ENCODE results near the gene LITAF.
A peak's percentile ranks its signal among the peaks of the same experiment; 100 is the strongest.

LITAF gene

GRCh38 chr16:11618107-11618717 lies 31.5 kb upstream of the LITAF start:
- no peak for ATAC-seq (ENCODE audit: insufficient read depth, low read depth)
- H3K79me2 ChIP-seq (ENCODE audit: insufficient read depth, low read length), result no peaks in the 10 kb centered on the region
- H3K9ac ChIP-seq (ENCODE audit: low read depth, low read length), result no peak overlapping the region
- no peak for DNase-seq
- H2AFZ ChIP-seq (ENCODE audit: low read depth, low read length), result no peak overlapping the region
- H3K27ac ChIP-seq (ENCODE audit: low read length), result peak overlapping the region; percentile 5; the same call in 1 of the 2 replicates
- no peaks in the 10 kb centered on the region for H3K36me3 ChIP-seq (ENCODE audit: insufficient read depth, low read length)
- no peak overlapping the region for H3K4me3 ChIP-seq (ENCODE audit: low read depth in 1 of 2, low read length in 2 of 2)
- TF ChIP-seq EZH2 (IDR thresholded peaks at IDR 0.05; ENCODE audit: borderline replicate concordance, low read depth, low read length, severe bottlenecking) (no peak), CTCF (IDR thresholded peaks at IDR 0.05; ENCODE audit: borderline replicate concordance, extremely low read depth, low read length, poor library complexity, severe bottlenecking) (no peak)
- peaks cover 36% of the 10 kb centered on the region for H3K4me1 ChIP-seq (ENCODE audit: insufficient read depth, low read length)
- no peak overlapping the region for H3K4me2 ChIP-seq (ENCODE audit: insufficient read depth, low read length)
- H3K9me3 ChIP-seq (ENCODE audit: insufficient read depth, low read length, severe bottlenecking), result peaks cover 3% of the 10 kb centered on the region
- no peaks in the 10 kb centered on the region for H3K27me3 ChIP-seq (ENCODE audit: insufficient read depth, low read length, poor library complexity)
- no peaks in the 10 kb centered on the region for H4K20me1 ChIP-seq (ENCODE audit: insufficient read depth, low read length)

GRCh38 chr16:11615748-11616447 lies 29.2 kb upstream of the LITAF start:
- H3K27ac ChIP-seq (ENCODE audit: low read length), result no peak overlapping the region
- H2AFZ ChIP-seq (ENCODE audit: low read depth, low read length), result no peak overlapping the region
- H3K4me2 ChIP-seq (ENCODE audit: insufficient read depth, low read length), result no peak overlapping the region
- H4K20me1 ChIP-seq (ENCODE audit: insufficient read depth, low read length), result no peaks in the 10 kb centered on the region
- H3K9ac ChIP-seq (ENCODE audit: low read depth, low read length), result no peak overlapping the region
- DNase-seq, result no peak
- TF ChIP-seq EZH2 (IDR thresholded peaks at IDR 0.05; ENCODE audit: borderline replicate concordance, low read depth, low read length, severe bottlenecking) (no peak), CTCF (IDR thresholded peaks at IDR 0.05; ENCODE audit: borderline replicate concordance, extremely low read depth, low read length, poor library complexity, severe bottlenecking) (no peak)
- no peaks in the 10 kb centered on the region for H3K27me3 ChIP-seq (ENCODE audit: insufficient read depth, low read length, poor library complexity)
- no peaks in the 10 kb centered on the region for H3K36me3 ChIP-seq (ENCODE audit: insufficient read depth, low read length)
- no peak overlapping the region for H3K4me3 ChIP-seq (ENCODE audit: low read depth in 1 of 2, low read length in 2 of 2)
- H3K9me3 ChIP-seq (ENCODE audit: insufficient read depth, low read length, severe bottlenecking), result peaks cover 3% of the 10 kb centered on the region
- no peak for ATAC-seq (ENCODE audit: insufficient read depth, low read depth)
- H3K79me2 ChIP-seq (ENCODE audit: insufficient read depth, low read length), result no peaks in the 10 kb centered on the region
- H3K4me1 ChIP-seq (ENCODE audit: insufficient read depth, low read length), result peaks cover 22% of the 10 kb centered on the region

- Histone ChIP-seq H4K20me1 (ENCODE audit: insufficient read depth, low read length) (no peaks in the 10 kb centered on the region), H3K4me2 (ENCODE audit: insufficient read depth, low read length) (no peak overlapping the region), H3K27me3 (ENCODE audit: insufficient read depth, low read length, poor library complexity) (no peaks in the 10 kb centered on the region), H3K9ac (ENCODE audit: low read depth, low read length) (no peak overlapping the region), H3K36me3 (ENCODE audit: insufficient read depth, low read length) (no peaks in the 10 kb centered on the region), H3K4me3 (ENCODE audit: low read depth in 1 of 2, low read length in 2 of 2) (no peak overlapping the region), H3K9me3 (ENCODE audit: insufficient read depth, low read length, severe bottlenecking) (no peaks in the 10 kb centered on the region), H3K79me2 (ENCODE audit: insufficient read depth, low read length) (no peaks in the 10 kb centered on the region), H2AFZ (ENCODE audit: low read depth, low read length) (no peak overlapping the region), H3K4me1 (ENCODE audit: insufficient read depth, low read length) (peaks cover 18% of the 10 kb centered on the region), H3K27ac (ENCODE audit: low read length) (no peak overlapping the region)
- DNase-seq (no peak), ATAC-seq (ENCODE audit: insufficient read depth, low read depth) (no peak)
- no peak for TF ChIP-seq EZH2 (IDR thresholded peaks at IDR 0.05; ENCODE audit: borderline replicate concordance, low read depth, low read length, severe bottlenecking)
- TF ChIP-seq CTCF (IDR thresholded peaks at IDR 0.05; ENCODE audit: borderline replicate concordance, extremely low read depth, low read length, poor library complexity, severe bottlenecking), result no peak
Observed at GRCh38 chr16:11614587-11615175, 28.0 kb upstream of the LITAF start.

Measured in DND-41 (cell line).